ENCODE measurements around the gene PSIP1.
A peak's percentile ranks its signal among the peaks of the same experiment; 100 is the strongest.
"Not testable (repeated sequence)": the region's sequence is repeated elsewhere in the genome, so short reads cannot be mapped to it uniquely, and the experiment has no call there.

The PSIP1 gene

GRCh38 chr9:15510789-15511575, at the start of gene PSIP1:
PSIP1 (minus strand) TSS chr9:15510970; CDS start chr9:15510188, 782 bp downstream.
- peak; percentile 95 for DNase-seq (ENCODE audit: low spot score)

DNA sequence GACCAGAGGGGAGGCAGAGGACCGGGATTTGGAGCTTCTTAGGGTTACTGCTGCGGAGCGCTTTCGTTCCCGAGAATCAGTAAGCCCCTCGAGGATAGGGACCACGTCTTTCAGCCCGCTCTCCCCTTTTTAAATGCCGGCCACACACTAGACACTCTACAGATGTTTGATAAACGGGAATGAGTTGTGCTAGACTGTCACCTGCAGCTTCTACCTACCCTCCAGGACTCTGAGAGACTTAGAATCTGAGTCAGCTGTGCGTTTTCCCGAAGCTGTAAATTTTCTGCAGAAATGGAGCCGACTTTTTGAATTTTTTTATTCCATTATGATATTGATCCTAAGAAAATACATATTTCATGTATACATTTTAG, 42.7 kb upstream of the PSIP1 start:
- no peak for DNase-seq (ENCODE audit: low spot score)

DNA sequence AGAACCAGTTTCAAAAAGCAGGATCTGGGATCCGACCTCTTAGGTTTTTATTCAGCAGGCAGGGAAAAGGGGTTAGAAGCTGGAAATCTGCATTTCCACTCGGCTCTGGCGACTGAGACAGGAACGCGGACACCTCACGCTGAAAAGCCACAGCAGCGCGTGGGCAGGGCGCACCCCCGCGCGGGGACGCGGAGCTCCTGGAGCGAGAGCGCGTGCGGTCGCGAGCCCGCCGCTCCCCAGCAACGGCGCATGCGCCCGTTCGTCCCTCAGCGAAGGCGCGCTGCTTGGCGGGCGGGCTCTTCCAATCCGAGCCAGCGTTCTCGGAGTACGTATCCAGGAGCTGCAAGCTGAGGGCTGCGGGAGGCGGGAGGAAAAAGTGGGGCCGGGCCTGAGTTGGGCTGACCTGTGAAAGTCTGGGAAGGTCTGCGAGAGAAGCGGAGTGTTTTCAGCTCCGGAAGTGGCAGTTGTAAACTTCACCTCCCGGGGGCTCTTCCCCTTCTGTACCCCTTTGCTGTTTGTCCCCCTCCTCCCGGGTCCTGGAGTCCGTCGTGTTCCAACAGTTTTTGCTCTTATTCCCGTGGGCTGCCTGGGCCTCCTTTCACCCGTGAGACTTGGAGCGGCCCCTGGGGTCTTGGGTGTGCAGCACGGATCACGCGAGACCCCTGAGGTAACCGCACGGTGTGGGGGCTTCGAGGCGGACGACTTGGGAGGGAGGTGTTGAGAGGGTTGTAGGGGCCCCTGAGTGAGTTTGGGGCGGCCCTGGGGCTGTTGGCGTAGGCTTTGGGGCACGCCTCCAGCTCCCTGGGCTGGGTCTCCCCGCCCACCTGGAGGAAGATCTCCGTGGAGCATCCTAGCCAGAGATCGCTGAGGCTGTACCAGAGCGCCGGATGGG, 42.1 kb upstream of the PSIP1 start, which contains the start of gene CCDC171:
Gene CCDC171 (plus strand): TSS at position 408 of the 892 bp plus-strand sequence. CDS start 11,046 bp downstream, outside the sequence.
- peak; percentile 95 for DNase-seq (ENCODE audit: low spot score)

GRCh38 chr9:15549611-15550010, 38.8 kb upstream of the PSIP1 start:
- DNase-seq (ENCODE audit: low spot score), result no peak

DNA sequence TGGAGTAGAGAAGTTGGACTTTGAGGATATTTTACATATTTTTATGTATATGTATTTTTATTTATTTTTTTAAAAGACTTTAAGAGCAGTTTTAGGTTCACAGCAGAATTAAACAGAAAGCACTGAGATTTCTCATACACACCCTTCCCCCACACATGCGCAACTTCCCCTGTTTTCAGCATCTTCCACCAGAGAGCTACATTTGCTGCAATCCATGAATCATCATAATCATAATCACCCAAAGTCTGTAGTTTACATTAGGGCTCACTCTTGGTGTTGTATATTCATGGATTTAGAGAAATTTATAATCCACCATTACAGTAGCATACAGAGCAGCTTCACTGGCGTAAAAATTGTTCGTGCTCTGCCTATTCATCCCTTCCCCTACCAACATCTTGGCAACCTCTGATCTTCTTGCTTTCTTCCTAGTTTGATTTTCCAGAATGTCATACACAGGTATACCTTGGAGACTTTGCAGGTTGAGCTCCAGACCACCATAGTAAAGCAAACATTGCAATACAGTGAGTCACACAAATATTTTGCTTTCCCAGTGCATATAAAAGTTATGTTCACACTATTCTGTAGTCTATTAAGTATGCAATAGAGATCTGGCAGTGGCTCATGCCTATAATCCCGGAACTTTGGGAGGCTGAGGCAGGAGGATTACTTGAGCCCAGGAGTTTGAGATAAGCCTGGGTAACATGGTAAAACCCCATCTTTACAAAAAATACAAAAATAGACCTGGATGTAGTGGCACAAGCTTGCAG, 32.5 kb upstream of the PSIP1 start:
- DNase-seq (ENCODE audit: low spot score), result no peak

DNA sequence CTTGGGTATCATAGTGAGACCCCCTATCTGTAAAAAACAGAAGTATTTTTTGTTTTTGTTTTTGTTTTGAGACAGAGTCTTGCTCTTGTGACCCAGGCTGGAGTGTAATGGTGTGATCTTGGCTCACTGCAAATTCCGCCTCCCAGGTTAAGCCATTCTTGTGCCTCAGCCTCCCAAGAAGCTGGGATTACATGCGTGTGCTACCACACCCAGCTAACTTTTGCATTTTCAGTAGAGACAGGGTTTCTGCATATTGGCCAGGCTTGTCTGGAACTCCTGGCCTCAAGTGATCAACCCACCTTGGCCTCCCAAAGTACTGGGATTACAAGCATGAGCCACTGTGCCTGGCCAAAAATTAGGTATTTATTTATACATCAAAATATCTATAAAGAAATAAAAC, 31.9 kb upstream of the PSIP1 start:
- DNase-seq (ENCODE audit: low spot score), result no peak

DNA sequence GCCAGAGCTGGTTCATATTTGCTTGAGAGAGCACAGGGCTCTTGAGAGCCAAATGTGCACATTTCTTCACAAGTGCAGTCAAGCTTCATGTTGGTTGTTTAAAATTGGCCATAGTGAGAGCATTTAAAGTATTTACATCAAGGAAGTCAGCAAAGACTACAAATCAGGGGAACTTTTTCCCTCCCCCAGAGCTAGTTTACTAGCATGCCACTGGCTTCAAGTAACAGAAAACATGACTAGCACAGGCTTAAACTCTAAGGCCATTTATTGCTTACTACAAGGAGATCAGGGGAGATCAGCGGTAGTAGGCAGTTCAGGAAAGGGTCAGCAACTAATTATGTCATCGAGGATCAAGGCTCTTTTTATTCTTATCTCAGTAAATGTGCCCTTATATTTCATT, 31.1 kb upstream of the PSIP1 start:
- DNase-seq (ENCODE audit: low spot score), result no peak

GRCh38 chr9:15531380-15531779, 20.6 kb upstream of the PSIP1 start:
- no peak for DNase-seq (ENCODE audit: low spot score)

- DNase-seq (ENCODE audit: low spot score), result no peak
Observed at GRCh38 chr9:15529566-15530324, 19.0 kb upstream of the PSIP1 start.

DNA sequence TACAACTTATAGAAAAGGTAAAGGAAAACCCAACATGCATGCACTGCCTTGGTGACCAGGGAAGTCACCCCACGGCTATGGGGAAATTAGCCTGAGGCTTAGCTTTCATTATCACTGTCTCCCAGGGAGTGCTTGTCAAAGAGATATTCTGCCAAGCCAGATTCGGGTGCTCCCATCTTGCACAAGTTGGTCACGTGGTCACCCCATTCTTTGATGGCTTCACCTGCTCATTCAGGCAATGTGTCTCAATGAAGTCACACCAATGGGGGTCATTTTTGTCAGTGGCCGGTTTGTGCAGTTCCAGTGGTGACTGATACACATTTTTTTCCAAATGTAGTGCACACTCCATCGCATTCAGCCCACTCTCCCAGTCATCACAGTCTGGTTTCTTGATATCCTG, 16.3 kb upstream of the PSIP1 start:
- not testable (repeated sequence) for DNase-seq (ENCODE audit: low spot score)

DNA sequence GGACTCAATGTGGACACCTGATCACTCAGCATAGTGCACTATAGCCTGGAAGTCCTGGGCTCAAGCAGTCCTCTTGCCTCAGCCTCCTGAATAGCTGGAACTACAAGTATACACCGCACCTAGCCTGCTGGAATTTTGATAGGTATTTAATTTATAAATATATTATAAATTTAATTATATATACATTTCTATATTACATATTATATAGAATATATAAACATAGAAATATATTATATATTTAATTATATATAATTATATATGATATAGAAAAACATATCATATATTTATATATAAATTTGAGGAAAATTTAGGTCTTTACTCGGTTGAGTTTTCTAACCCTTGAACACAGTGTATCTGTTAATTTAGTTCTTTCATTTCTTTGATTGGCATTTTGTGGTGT, 15.2 kb upstream of the PSIP1 start:
- DNase-seq (ENCODE audit: low spot score), result no peak

- no peak for DNase-seq (ENCODE audit: low spot score)
Observed at GRCh38 chr9:15524845-15525455, 14.2 kb upstream of the PSIP1 start.

DNA sequence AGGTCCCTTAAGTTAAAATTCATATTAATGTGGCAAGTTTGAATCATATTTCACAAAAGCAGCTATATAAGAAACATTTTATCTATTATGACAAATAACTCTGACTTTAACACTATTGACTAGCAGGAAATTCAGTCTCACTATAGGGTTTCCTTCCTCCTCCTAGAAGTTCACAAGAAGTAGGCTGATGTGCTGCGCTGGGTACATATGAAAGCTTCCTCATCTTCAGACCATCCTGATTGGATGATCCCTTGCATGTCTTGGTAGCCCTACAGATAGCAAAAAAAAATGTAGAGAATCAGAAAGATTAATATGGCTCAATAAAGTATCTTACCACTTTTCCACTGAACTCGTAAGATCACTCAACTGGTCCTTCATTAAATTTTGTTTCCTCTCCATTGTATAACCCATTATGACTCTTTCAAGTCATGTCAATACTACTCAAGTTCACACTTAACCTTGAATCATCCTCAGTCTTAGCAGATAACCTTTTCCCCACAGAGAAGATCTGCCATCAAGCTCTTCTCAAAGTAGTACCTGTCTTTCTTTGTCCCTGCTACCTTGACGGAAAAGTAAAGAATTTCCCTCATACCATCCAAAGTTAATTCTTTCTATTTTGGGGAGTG, 11.5 kb upstream of the PSIP1 start:
- no peak for DNase-seq (ENCODE audit: low spot score)

DNA sequence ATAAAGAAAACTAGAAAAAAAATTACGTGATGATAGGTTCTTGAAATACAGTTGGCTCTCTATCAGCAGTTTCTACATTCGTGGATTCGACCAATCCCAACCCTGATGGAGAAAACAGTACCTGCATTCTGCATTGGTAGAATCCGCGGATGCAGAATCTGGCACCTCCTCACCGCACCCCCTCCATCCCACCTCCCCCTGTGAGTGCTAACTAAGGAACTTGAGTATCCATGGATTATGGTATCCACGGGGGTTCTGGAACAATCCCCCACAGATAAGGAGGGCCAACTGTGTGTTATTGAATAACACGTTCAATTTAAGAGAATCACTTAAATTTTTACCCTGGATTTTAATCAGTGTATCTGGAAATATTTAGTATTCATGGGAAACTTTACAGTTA, 10.5 kb upstream of the PSIP1 start:
- DNase-seq (ENCODE audit: low spot score), result no peak

GRCh38 chr9:15519831-15520230, 9.1 kb upstream of the PSIP1 start:
- DNase-seq (ENCODE audit: low spot score), result no peak

GRCh38 chr9:15513335-15513734, 2.6 kb upstream of the PSIP1 start:
- no peak for DNase-seq (ENCODE audit: low spot score)

DNA sequence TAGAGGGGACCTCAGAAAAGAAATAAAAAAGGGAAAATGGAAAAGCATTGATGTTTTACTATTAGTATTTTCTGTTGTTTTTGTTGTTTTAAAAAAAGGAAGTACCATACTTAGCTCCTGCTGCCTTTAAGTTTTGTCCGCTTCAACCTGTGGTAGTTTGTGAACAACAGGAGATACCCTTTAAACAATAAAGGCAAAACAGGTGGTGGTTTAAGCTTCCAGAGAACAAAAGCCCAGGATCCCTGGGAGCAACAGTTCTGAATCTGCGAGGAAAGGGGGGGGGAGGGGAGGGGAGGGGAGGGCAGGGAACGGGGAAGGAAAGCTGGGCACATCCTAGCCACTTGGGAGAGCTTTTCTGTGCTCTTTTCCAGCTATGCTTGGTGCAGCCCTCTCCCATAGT, 2.1 kb upstream of the PSIP1 start:
- DNase-seq (ENCODE audit: low spot score), result no peak

DNA sequence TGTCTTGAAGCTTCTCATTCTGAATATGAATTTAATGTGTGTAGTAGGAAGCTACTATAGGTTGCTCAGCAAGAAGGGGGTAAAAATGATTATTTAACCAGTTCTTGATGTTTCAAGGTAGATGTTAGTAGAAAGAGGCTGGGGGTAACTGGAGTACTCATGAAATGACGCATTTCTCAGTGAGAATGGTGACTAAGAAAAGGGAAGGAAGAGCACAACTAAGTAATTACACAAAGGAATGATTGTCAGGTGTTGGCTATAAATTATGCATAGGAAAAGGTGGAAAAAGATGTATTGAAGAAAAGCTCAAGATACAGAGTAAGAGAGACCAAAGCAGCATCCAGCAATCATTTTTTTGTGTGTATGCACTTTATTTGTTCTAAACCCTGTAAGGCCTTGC, 1.4 kb upstream of the PSIP1 start:
- DNase-seq (ENCODE audit: low spot score), result no peak

DNA sequence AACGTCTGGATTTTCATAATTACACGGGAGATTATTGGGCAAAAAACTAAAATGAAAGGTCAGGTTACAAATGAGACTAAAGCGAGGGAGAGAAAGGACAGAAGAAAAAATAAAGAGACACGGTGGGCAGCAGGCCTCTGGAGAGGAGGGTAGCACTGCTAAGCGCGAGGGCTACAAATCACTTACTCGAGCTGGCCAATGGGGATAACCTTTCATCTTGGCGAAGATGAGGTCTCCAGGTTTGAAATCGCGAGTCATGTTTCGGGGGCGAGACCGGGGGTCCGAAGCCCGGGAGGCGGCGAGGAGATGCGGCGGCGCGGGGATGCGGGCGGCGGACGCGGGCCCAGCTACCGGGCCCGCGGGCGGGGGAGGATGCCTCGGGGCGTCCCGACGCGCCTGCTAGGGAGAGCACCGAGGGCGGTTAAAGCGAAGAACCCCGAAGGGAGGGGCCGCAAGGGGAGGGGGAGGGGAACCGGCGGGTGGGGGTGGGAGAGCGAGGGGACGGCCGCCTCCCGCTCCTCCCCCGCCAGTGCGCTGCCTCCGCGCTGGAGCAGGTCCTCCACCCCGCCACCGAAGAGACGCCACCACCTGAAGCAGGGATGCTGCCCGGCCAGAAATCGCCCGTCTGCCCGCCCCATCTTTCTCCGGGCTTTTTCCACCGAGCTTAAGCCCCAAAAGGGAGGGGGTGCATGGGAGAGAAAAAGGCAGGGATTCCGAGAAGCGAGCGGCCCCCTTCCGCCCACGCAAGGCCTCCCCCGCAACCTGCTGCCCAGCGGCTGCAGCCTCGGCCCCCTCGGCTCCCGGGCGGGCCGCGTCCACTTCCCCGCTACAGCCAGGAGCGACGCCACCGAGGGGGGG, 610 bp downstream of the PSIP1 start:
- peak; percentile 72 for DNase-seq (ENCODE audit: low spot score)

- no peak for DNase-seq (ENCODE audit: low spot score)
Observed at GRCh38 chr9:15505921-15506320, 4.8 kb downstream of the PSIP1 start.
